Measurements from ENCODE around the gene FALEC.
"Not testable (repeated sequence)": the region's sequence is repeated elsewhere in the genome, so short reads cannot be mapped to it uniquely, and the experiment has no call there.

GRCh38 chr1:150581962-150582361 is 66.4 kb downstream of the FALEC start:
- not testable (repeated sequence) for TF ChIP-seq CTCF (IDR thresholded peaks at IDR 0.05; ENCODE audit: borderline replicate concordance, extremely low read depth, low read length, poor library complexity, severe bottlenecking); EZH2 (IDR thresholded peaks at IDR 0.05; ENCODE audit: borderline replicate concordance, low read depth, low read length, severe bottlenecking)

All from DND-41 (cell line).